Epidermal melanocyte (primary cell): ENCODE results near the gene MLANA.

Source experiments
- DNase-seq: peaks from one replicate; pipeline ENCODE4 v3.0.0; 2011; ENCODE audit warnings: low spot score; ENCODE audit not compliant: insufficient read length

Gene MLANA

GRCh38 chr9:5957166-5957565 is 66.5 kb downstream of the MLANA start:
- DNase-seq = no peak

DNA sequence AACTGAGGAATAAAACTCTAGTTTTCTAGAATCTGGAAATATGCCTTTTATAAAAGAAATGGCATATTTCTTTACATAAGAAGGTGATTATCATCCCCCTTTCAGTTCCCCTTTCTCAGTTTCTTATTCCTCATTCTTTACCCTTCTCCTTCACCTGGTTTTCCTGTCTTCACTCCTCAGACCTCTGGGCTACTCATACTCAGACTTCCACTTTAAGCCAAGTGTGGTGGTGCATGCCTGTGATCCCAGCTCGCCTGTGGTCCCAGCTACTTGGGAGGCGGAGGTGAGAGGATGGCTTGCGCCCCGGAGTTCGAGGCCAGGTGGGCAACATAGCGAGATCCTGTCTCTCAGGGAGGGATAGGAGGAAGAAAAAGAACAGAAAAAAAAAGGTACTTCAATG is 67.6 kb downstream of the MLANA start:
- no peak for DNase-seq
